Stimulated activated naive CD8-positive, alpha-beta T cell treated with anti-CD3 and anti-CD28 coated beads, Interleukin-15, Interleukin-2, amounts not matched to agents 100 ng/mL and 50 ng/mL, for 24 hours (primary cell): ENCODE measurements around the gene STK35.

Source experiments
- H3K27ac Mint-ChIP-seq: one replicate; pipeline ENCODE4 v1.8.0; 2021; ENCODE audit warnings: mild to moderate bottlenecking, mixed read lengths
- H3K27me3 Mint-ChIP-seq: one replicate; pipeline ENCODE4 v1.8.0; 2021; ENCODE audit warnings: mixed read lengths
- H3K36me3 Mint-ChIP-seq: one replicate; pipeline ENCODE4 v1.8.0; 2021; ENCODE audit warnings: low read depth, mixed read lengths
- H3K4me1 Mint-ChIP-seq: one replicate; pipeline ENCODE4 v1.8.0; 2021; ENCODE audit warnings: low read depth, mixed read lengths
- H3K4me3 Mint-ChIP-seq: one replicate; pipeline ENCODE4 v1.8.0; 2021; ENCODE audit warnings: mild to moderate bottlenecking, mixed read lengths
- H3K9me3 Mint-ChIP-seq: one replicate; pipeline ENCODE4 v1.8.0; 2021; ENCODE audit warnings: mixed read lengths

The STK35 gene

GRCh38 chr20:2136275-2136674 is 34.6 kb downstream of the STK35 start:
- no peak overlapping the region for H3K4me3 Mint-ChIP-seq
- no peak overlapping the region for H3K27ac Mint-ChIP-seq
- no peaks in the 10 kb centered on the region for H3K27me3 Mint-ChIP-seq
- peaks cover 8% of the 10 kb centered on the region for H3K36me3 Mint-ChIP-seq
- no peaks in the 10 kb centered on the region for H3K9me3 Mint-ChIP-seq
- H3K4me1 Mint-ChIP-seq = peaks cover 21% of the 10 kb centered on the region

- no peak overlapping the region for H3K4me3 Mint-ChIP-seq
- H3K36me3 Mint-ChIP-seq = peaks cover 8% of the 10 kb centered on the region
- H3K27ac Mint-ChIP-seq = no peak overlapping the region
- no peaks in the 10 kb centered on the region for H3K9me3 Mint-ChIP-seq
- no peaks in the 10 kb centered on the region for H3K27me3 Mint-ChIP-seq
- H3K4me1 Mint-ChIP-seq = peaks cover 20% of the 10 kb centered on the region
Measured at GRCh38 chr20:2137552-2138201, 36.0 kb downstream of the STK35 start.

DNA sequence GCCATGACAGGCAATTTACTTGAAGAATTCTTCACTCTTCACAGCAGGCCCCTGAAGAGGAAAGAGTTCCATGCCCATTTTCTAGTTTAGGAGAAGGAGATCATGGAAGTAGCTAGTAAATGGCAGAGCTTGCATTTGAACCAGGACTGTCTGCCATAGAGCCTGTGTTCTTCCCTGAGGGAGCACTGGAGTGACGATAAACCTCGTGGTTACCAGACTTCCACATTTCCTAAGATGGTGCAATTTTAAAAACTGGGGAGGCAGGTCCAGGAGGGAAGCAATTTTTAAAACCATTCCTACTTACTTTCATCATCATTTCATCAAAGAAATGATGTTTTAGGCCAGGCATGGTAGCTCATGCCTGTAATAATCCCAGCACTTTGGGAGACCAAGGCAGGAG is 36.8 kb downstream of the STK35 start:
- Mint-ChIP-seq H3K27me3 (no peaks in the 10 kb centered on the region), H3K4me3 (no peak overlapping the region), H3K4me1 (peaks cover 14% of the 10 kb centered on the region), H3K36me3 (peaks cover 8% of the 10 kb centered on the region), H3K27ac (no peak overlapping the region), H3K9me3 (no peaks in the 10 kb centered on the region)

GRCh38 chr20:2139250-2139649 is 37.6 kb downstream of the STK35 start:
- Mint-ChIP-seq H3K27me3 (no peaks in the 10 kb centered on the region), H3K4me3 (no peak overlapping the region), H3K9me3 (no peaks in the 10 kb centered on the region), H3K27ac (peak overlapping the region; percentile 19), H3K36me3 (peaks cover 8% of the 10 kb centered on the region), H3K4me1 (peaks cover 14% of the 10 kb centered on the region)

DNA sequence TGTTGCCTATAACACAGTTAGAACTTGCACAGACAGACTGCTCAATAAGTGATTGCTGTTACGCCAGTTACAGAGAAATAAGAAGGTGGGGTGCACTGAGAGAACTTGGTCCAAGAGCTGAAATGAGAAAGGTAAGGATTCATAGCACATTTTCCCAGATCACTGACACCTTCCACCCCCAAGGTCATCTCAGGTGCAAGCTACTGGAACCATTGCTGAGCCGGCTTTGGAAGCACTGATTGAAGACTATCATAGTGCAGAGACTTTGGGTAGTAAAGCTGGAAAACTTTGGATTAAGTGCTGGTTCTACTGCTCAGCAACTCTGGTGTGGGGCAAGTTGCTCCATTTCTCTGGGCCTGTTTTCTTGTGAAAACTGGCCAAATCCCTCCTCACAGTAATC is 38.1 kb downstream of the STK35 start:
- Mint-ChIP-seq H3K36me3 (peaks cover 8% of the 10 kb centered on the region), H3K4me1 (peaks cover 14% of the 10 kb centered on the region), H3K27me3 (no peaks in the 10 kb centered on the region), H3K4me3 (no peak overlapping the region), H3K27ac (no peak overlapping the region), H3K9me3 (no peaks in the 10 kb centered on the region)

DNA sequence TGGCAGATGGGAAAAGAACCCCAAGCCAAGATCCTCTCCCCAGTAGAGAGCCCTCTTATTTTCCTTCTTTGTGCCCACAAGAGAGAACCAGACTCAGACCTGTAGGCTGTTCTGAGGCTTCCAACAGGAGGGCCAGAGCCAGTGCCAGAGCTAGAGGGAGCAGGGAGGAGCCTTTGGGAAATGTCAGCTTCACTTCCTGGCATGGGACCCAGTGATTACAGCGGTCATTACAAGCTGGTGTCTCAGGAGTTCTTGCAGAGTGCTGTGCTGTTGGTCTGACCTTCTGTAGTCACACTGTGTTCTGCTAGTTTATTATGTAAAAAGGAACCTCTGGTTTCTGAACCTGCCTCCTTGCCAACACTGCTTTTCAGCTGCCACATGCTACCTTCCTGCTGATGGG is 38.9 kb downstream of the STK35 start:
- Mint-ChIP-seq H3K4me3 (no peak overlapping the region), H3K4me1 (peaks cover 14% of the 10 kb centered on the region), H3K36me3 (peaks cover 8% of the 10 kb centered on the region), H3K9me3 (no peaks in the 10 kb centered on the region), H3K27me3 (no peaks in the 10 kb centered on the region), H3K27ac (no peak overlapping the region)

DNA sequence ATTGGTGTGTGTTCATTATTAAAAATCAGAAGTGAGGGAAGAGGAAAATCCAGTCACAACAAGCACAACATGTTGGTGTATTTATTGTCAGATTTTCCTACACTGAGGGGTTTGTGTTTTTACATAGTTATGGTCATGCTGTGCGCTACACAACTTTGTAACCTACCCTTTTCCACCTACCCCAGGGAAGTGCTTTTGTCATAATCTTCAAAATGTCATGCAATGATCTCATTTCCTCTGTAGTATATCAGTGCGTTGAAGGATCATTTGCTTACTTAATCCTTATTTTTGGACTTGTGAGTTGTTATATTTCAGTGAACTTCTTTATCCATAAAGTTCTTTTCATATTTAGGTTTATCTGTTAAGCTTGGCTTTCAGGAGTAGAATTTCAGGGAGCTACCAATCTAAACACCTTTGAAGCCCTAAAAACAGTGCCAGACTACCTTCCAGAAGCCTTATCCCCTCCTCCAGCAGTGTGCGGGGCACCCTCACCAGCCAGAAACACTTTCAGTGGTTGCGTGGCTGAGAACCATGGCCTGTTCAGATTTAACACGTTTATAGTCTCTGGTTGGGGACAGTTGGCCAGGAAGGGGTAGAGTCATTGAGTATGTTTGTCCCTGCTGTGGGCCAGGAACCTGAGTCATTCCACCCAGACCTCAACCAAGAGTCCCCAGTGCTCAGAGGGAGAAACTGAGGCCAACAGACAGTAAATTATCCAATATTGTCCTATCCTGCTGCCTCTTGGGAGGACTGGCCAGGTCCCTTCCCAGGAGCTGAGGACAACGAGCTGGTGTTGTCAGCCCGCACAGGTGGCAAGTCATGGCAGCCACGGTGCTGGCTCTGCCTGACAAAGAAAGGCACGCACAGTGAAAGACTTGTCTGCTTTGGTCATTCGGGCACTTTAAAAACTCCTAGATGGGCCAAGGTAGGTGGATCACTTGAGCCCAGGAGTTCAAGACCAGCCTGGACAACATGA is 40.3 kb downstream of the STK35 start:
- Mint-ChIP-seq H3K27ac (peak overlapping the region; percentile 4), H3K4me3 (no peak overlapping the region), H3K9me3 (no peaks in the 10 kb centered on the region), H3K27me3 (no peaks in the 10 kb centered on the region), H3K4me1 (peaks cover 14% of the 10 kb centered on the region), H3K36me3 (peaks cover 19% of the 10 kb centered on the region)

- peak overlapping the region; percentile 31 for H3K27ac Mint-ChIP-seq
- H3K4me1 Mint-ChIP-seq = peaks cover 14% of the 10 kb centered on the region
- H3K27me3 Mint-ChIP-seq = no peaks in the 10 kb centered on the region
- no peak overlapping the region for H3K4me3 Mint-ChIP-seq
- H3K9me3 Mint-ChIP-seq = no peaks in the 10 kb centered on the region
- peaks cover 15% of the 10 kb centered on the region for H3K36me3 Mint-ChIP-seq
Measured at GRCh38 chr20:2142649-2143048, 41.0 kb downstream of the STK35 start.

GRCh38 chr20:2143594-2143993 is 42.0 kb downstream of the STK35 start:
- peaks cover 14% of the 10 kb centered on the region for H3K4me1 Mint-ChIP-seq
- no peaks in the 10 kb centered on the region for H3K9me3 Mint-ChIP-seq
- H3K36me3 Mint-ChIP-seq = peaks cover 21% of the 10 kb centered on the region
- H3K27me3 Mint-ChIP-seq = no peaks in the 10 kb centered on the region
- H3K27ac Mint-ChIP-seq = no peak overlapping the region
- H3K4me3 Mint-ChIP-seq = no peak overlapping the region

GRCh38 chr20:2144850-2145249 is 43.2 kb downstream of the STK35 start:
- Mint-ChIP-seq H3K9me3 (no peaks in the 10 kb centered on the region), H3K27ac (no peak overlapping the region), H3K27me3 (no peaks in the 10 kb centered on the region), H3K4me1 (peaks cover 14% of the 10 kb centered on the region), H3K4me3 (no peak overlapping the region), H3K36me3 (peaks cover 21% of the 10 kb centered on the region)

- Mint-ChIP-seq H3K9me3 (no peaks in the 10 kb centered on the region), H3K4me3 (no peak overlapping the region), H3K27ac (no peak overlapping the region), H3K4me1 (peaks cover 14% of the 10 kb centered on the region), H3K27me3 (no peaks in the 10 kb centered on the region), H3K36me3 (peaks cover 21% of the 10 kb centered on the region)
Measured at GRCh38 chr20:2145376-2145775, 43.7 kb downstream of the STK35 start.

GRCh38 chr20:2146080-2146867 is 44.6 kb downstream of the STK35 start:
- no peaks in the 10 kb centered on the region for H3K9me3 Mint-ChIP-seq
- H3K4me1 Mint-ChIP-seq = peaks cover 8% of the 10 kb centered on the region
- H3K27me3 Mint-ChIP-seq = no peaks in the 10 kb centered on the region
- H3K27ac Mint-ChIP-seq = no peak overlapping the region
- no peak overlapping the region for H3K4me3 Mint-ChIP-seq
- peaks cover 18% of the 10 kb centered on the region for H3K36me3 Mint-ChIP-seq

- no peaks in the 10 kb centered on the region for H3K9me3 Mint-ChIP-seq
- no peaks in the 10 kb centered on the region for H3K27me3 Mint-ChIP-seq
- H3K36me3 Mint-ChIP-seq = peaks cover 18% of the 10 kb centered on the region
- no peaks in the 10 kb centered on the region for H3K4me1 Mint-ChIP-seq
- H3K27ac Mint-ChIP-seq = no peak overlapping the region
- no peak overlapping the region for H3K4me3 Mint-ChIP-seq
Measured at GRCh38 chr20:2149507-2149906, 47.9 kb downstream of the STK35 start.

DNA sequence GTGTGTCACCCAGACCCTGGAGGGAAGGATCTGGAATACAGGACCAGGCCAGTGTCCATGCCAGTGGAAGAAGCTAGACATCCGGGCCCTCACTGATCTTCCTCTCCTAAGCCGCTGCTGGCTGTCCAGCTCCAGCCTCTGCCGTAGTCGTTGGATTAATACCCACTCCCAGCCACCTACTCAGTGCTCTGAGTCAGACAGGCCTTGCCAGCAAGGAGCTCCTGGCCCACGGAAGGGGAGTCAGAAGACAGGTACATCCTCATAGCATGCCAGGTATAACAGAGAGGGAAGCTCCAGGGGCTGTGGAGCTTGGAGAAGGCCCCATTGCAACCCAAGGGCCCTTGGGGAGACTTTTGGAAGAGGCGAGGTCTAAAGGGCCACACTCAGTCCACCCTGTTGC is 49.0 kb downstream of the STK35 start:
- H3K4me3 Mint-ChIP-seq = no peak overlapping the region
- H3K27ac Mint-ChIP-seq = no peak overlapping the region
- H3K27me3 Mint-ChIP-seq = no peaks in the 10 kb centered on the region
- H3K4me1 Mint-ChIP-seq = no peaks in the 10 kb centered on the region
- no peaks in the 10 kb centered on the region for H3K9me3 Mint-ChIP-seq
- peaks cover 18% of the 10 kb centered on the region for H3K36me3 Mint-ChIP-seq

- no peaks in the 10 kb centered on the region for H3K4me1 Mint-ChIP-seq
- H3K36me3 Mint-ChIP-seq = peaks cover 7% of the 10 kb centered on the region
- H3K4me3 Mint-ChIP-seq = no peak overlapping the region
- no peaks in the 10 kb centered on the region for H3K27me3 Mint-ChIP-seq
- no peak overlapping the region for H3K27ac Mint-ChIP-seq
- no peaks in the 10 kb centered on the region for H3K9me3 Mint-ChIP-seq
Measured at GRCh38 chr20:2151858-2152281, 50.2 kb downstream of the STK35 start.
